ENCODE data around the gene IL6ST. TPM values are rescaled to one million over a fixed set of nuclear protein-coding genes. Genes with fewer than 3 reads are reported as not detected.
"Not testable (repeated sequence)": the region's sequence is repeated elsewhere in the genome, so short reads cannot be mapped to it uniquely, and the experiment has no call there.

Gene IL6ST
- polyA plus RNA-seq, 1 experiment: 448 TPM

GRCh38 chr5:55993013-55993412 lies 1.8 kb downstream of the IL6ST start:
- ChIA-PET POLR2A (interaction anchor here (0.6 to 0.9 kb wide), 3 partner anchors 9 to 212 kb away, joined by 3 to 7 read pairs (median 3); no protein-coding TSS in a partner anchor), CTCF (no interaction called here)
- no peaks in the 10 kb centered on the region for H3K9me3 ChIP-seq (ENCODE audit: control insufficient read depth, insufficient read depth, low read length)
- H3K27me3 ChIP-seq (ENCODE audit: control insufficient read depth, insufficient read depth, low read length): no peaks in the 10 kb centered on the region
- H3K4me3 ChIP-seq (ENCODE audit: low read depth, low read length): peak overlapping the region; percentile 80
- no peak overlapping the region for H3K27ac ChIP-seq (ENCODE audit: low read depth, low read length)
- TF ChIP-seq CTCF (IDR thresholded peaks at IDR 0.05; ENCODE audit: low read depth, low read length): no peak
- no peak for DNase-seq (ENCODE audit: low read depth, low spot score)

GRCh38 chr5:55991768-55992486 lies 2.8 kb downstream of the IL6ST start:
- Histone ChIP-seq H3K4me3 (ENCODE audit: low read depth, low read length) (peak overlapping the region; percentile 80), H3K27me3 (ENCODE audit: control insufficient read depth, insufficient read depth, low read length) (no peaks in the 10 kb centered on the region), H3K9me3 (ENCODE audit: control insufficient read depth, insufficient read depth, low read length) (no peaks in the 10 kb centered on the region), H3K27ac (ENCODE audit: low read depth, low read length) (no peak overlapping the region)
- no peak for DNase-seq (ENCODE audit: low read depth, low spot score)
- ChIA-PET CTCF (interaction anchor here (0.5 to 1.0 kb wide), 2 partner anchors 34 to 209 kb away, joined by 4 to 5 read pairs; no protein-coding TSS in a partner anchor), POLR2A (interaction anchor here (1.0 to 1.2 kb wide), 3 partner anchors 20 to 132 kb away, joined by 3 to 4 read pairs (median 3); no protein-coding TSS in a partner anchor)
- no peak for TF ChIP-seq CTCF (IDR thresholded peaks at IDR 0.05; ENCODE audit: low read depth, low read length)

- H3K4me3 ChIP-seq (ENCODE audit: low read depth, low read length): not testable (repeated sequence)
- POLR2A ChIA-PET: interaction anchor here (1.2 kb wide), 1 partner anchor 133 kb away, joined by 4 read pairs; no protein-coding TSS in a partner anchor
- CTCF ChIA-PET: interaction anchor here (0.6 kb wide), 1 partner anchor 55 kb away, joined by 3 read pairs; no protein-coding TSS in a partner anchor
Observed at GRCh38 chr5:55990895-55991294, 3.9 kb downstream of the IL6ST start.

GRCh38 chr5:55989860-55990259 lies 4.9 kb downstream of the IL6ST start:
- Histone ChIP-seq H3K27me3 (ENCODE audit: control insufficient read depth, insufficient read depth, low read length) (no peaks in the 10 kb centered on the region), H3K4me3 (ENCODE audit: low read depth, low read length) (peak overlapping the region; percentile 23; the same call in 1 of the 2 replicates), H3K9me3 (ENCODE audit: control insufficient read depth, insufficient read depth, low read length) (no peaks in the 10 kb centered on the region), H3K27ac (ENCODE audit: low read depth, low read length) (no peak overlapping the region)
- ChIA-PET POLR2A (interaction anchor here (0.6 kb wide), 1 partner anchor 16 kb away, joined by 5 read pairs; no protein-coding TSS in a partner anchor), CTCF (interaction anchor here (1.6 kb wide), 2 partner anchors 10 to 211 kb away, joined by 4 to 5 read pairs; no protein-coding TSS in a partner anchor)
- DNase-seq (ENCODE audit: low read depth, low spot score): no peak
- TF ChIP-seq CTCF (IDR thresholded peaks at IDR 0.05; ENCODE audit: low read depth, low read length): no peak

More at GRCh38 chr5:55990895-55991294, 3.9 kb downstream of the IL6ST start:
- H3K27ac ChIP-seq (ENCODE audit: low read depth, low read length); DNase-seq (ENCODE audit: low read depth, low spot score); H3K27me3 ChIP-seq (ENCODE audit: control insufficient read depth, insufficient read depth, low read length); H3K9me3 ChIP-seq (ENCODE audit: control insufficient read depth, insufficient read depth, low read length): not testable (repeated sequence)

GRCh38 chr5:55988979-55989638 lies 5.7 kb downstream of the IL6ST start:
- no peak overlapping the region for H3K4me3 ChIP-seq (ENCODE audit: low read depth, low read length)
- no peak overlapping the region for H3K27ac ChIP-seq (ENCODE audit: low read depth, low read length)
- POLR2A ChIA-PET: interaction anchor here (0.6 kb wide), 1 partner anchor 15 kb away, joined by 5 read pairs; no protein-coding TSS in a partner anchor
- TF ChIP-seq CTCF (IDR thresholded peaks at IDR 0.05; ENCODE audit: low read depth, low read length): no peak
- no peaks in the 10 kb centered on the region for H3K9me3 ChIP-seq (ENCODE audit: control insufficient read depth, insufficient read depth, low read length)
- CTCF ChIA-PET: interaction anchor here (0.6 to 1.6 kb wide), 4 partner anchors 9 to 211 kb away, joined by 3 to 5 read pairs (median 4); no protein-coding TSS in a partner anchor
- no peaks in the 10 kb centered on the region for H3K27me3 ChIP-seq (ENCODE audit: control insufficient read depth, insufficient read depth, low read length)
- no peak for DNase-seq (ENCODE audit: low read depth, low spot score)

GRCh38 chr5:55988428-55988827 lies 6.3 kb downstream of the IL6ST start:
- DNase-seq (ENCODE audit: low read depth, low spot score); H3K27ac ChIP-seq (ENCODE audit: low read depth, low read length); H3K27me3 ChIP-seq (ENCODE audit: control insufficient read depth, insufficient read depth, low read length); H3K4me3 ChIP-seq (ENCODE audit: low read depth, low read length); H3K9me3 ChIP-seq (ENCODE audit: control insufficient read depth, insufficient read depth, low read length); POLR2A ChIA-PET: not testable (repeated sequence)
- CTCF ChIA-PET: interaction anchor here (0.6 to 1.0 kb wide), 2 partner anchors 10 to 176 kb away, joined by 3 read pairs; no protein-coding TSS in a partner anchor
